A549 treated with GW870086 at 1 μM for 4 hours (cell line): ENCODE data around the gene SERTAD3. TPM values are rescaled to one million over a fixed set of nuclear protein-coding genes. Genes with fewer than 3 reads are reported as not detected.

ENCODE experiments used
- total RNA-seq: library from RNA; stranded (reverse); fragments of 200-300 nt; extraction: Qiagen RNA extraction; gene quantifications from 5 replicates; pipeline ENCODE4 v1.2.3, GENCODE V29; 2022; ENCODE audit warnings: low read depth

The SERTAD3 gene, protein sequence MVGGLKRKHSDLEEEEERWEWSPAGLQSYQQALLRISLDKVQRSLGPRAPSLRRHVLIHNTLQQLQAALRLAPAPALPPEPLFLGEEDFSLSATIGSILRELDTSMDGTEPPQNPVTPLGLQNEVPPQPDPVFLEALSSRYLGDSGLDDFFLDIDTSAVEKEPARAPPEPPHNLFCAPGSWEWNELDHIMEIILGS
- 35.9 to 49.7 TPM (median 45.5 TPM) in 5 replicates for total RNA-seq

DNA sequence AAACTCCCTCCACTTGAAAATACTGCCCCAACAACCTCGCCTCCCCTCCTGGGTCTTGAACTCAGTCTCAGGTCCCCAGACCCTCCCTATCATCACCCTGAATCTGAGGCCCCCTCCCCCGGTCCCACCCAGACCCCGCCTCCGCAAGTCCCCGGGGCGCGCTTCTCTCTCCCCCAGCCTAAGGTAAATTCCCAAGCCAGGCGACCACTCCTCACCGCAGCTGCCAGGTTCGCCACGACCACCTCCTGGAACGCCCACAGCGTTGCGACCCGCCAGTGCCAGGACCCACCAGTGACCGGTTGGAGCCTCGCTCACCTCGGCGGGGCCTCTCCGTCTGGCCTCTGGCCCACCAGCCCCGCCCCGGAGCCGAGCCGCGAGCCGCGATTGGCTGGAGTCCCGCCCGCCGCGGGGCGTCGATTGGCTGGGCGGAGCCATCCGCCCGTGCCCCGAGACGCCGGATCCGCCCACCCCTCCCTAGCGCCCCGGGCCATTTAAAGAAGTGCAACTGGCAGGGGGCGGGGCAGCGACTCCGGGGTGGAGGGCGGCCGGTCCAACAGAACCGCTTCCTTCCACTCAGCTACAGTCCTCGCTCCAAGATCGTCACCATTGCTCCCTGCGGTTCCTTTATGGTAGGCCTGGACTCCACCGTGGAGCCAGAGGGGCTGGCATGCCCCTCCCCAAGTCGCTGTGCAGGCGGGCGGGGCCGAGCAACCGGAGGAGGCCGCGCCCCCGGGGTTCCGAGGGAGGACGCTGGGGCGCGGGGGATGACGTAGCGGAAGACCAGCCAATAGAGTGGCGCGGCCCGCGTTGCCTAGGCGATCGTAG lies at the start of gene SERTAD3:
TSS of gene SERTAD3 (minus strand) at position 336 of the 825 bp plus-strand sequence. CDS start 2,255 bp downstream, outside the sequence.

DNA sequence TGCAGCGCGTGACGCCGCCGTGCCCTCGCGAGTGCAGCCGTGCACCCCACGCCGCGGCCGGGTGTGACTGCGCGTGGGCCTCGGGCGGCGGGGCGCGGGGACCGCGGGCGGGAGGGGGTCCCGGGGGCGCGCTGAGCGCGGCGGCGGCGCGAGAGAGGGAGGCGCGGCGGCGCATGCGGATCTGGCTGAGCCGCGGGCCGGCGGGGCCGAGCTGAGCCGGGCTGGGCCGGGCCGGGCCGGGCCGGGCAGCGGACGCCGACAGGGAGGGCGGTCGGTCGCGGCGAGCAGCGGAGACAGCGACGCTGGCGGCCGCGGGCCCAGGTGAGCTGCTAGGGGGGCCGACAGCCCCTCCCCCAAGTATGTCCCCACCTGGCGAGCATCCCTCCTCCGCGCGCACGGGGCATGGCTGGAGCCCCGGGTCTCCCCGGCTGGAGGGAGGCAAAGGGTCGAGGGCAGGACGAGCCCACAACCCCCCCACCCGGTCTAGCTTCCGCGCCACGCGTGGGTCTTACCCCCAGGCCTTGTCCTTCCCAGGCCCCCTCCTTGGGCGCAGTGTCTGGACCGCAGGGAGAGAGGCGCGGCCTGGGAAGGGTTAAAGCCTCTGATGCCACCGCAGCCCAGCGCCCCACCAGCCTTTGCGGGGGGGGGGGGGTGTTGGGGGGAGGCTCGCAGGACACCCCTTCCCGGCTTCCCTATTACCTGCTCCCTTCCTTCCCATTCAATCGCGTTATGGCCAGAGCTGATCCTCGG lies 23.0 kb upstream of the SERTAD3 start, which contains the start of gene SPTBN4:
TSS of gene SPTBN4 (plus strand) at position 17 of the 750 bp plus-strand sequence. CDS start 5,621 bp downstream, outside the sequence.

DNA sequence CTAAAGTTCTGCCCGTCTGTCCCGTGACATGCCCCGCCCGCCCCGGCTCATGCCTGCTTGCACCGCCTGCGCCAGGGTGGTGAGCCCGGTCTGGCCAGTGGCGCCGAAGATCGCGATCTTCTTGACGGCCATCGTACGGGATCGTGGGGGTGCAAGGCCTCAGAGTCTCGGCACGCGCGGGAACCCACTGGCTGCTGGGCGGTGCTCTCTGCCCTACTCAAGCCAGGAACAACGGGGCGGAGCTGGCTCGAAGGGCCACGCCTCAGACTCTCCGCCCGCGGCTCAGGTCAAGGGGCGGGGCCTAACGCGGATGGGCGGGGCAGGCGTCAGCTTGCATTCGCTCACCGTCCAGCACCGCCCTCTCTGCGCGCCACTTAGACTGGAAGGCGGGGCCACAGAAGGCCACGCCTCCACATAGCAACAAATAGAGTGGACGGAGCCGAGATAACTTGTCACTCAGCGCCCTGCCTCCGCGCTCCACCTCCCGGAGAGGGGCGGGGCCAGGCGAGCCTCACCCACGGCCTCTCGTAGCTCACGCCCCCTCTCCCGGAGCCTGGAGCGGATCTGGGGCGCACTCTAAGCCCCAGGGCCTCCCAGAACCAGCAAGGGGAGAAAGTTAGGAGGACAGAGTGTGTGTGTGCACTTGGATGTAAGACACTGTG lies 21.6 kb upstream of the SERTAD3 start, which contains the start of gene BLVRB:
TSS of gene BLVRB (minus strand) at position 189 of the 662 bp plus-strand sequence. CDS start at position 132, 57 bp downstream.

DNA sequence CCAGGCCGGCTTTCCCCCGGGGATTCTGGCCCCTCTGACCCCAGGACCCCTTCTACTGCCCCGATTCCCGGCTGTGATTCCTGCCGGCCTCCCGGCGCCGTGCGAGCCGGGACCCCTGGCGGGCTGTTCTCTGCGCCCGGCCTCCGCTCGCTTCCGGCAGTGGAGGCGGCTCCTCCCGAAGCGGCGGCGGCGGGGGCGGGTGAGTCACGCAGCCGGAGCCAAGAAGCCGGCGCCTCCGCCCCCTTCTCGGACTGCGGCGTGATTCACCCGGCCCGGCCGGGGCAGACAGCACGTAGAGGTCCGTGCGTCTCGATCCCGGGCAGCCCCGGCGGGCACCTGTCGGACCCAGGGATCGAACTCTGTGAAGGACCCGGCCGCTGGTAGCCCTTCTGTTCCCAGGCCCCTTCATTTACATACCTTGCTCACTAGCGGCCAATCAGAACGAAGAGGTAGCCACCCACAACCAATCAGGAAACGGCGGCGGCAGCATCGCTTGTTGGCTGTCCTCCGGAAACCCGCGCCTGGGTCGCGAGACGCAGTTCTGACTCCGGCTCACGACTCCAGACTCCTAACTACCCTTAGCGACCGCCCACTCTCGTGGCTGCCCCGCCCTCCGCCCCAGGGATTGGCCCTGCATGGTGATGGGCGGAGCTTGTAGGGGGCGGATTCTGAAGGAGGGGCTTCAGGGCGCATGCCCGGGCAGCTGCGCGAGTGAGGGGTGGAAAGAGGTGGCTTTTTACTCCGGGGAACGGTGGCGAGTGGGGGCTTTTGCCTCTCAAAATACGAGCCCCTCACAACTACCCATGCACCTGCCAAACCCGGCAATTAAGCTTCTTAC lies 18.5 kb downstream of the SERTAD3 start, which contains the start of gene SERTAD1:
TSS of gene SERTAD1 (minus strand) at position 543 of the 838 bp plus-strand sequence. CDS start 2,446 bp downstream, outside the sequence.

DNA sequence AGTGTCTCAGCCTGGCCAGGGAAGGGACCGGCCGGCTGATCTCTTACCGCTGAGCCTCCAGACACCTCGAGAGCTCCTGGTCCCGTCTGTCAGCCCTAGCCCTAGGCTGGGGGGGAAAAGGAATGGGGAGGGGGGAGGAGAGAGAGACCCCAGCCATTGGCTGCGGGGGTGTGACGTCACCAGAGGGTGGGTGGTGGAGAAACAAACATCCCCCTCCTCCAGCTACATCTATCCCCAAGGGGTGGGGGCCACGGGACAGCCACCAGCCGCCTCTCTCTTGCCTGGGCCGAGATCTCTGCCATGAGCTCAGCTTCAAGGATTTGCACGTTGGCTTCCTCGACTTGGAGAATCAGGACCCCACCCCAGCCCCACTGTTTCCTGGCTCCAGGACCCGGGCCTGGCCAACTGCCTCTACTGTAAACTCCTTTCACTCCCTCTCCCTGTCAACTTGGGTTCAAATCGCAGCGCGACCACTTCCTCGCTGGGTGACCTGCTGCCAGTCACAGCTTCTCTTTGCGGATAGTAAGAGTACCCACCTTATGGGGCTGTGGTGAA lies 30.8 kb downstream of the SERTAD3 start, which contains the start of gene PRX:
TSS of gene PRX (minus strand) at position 88 of the 555 bp plus-strand sequence. CDS start 5,446 bp downstream, outside the sequence.

Other genes with a start within 250 kb of the SERTAD3 start
- gene TTC9B, start 226.0 kb downstream of the SERTAD3 start, total RNA-seq = 0.29 to 0.62 TPM (median 0.48 TPM) in 5 replicates
- 0.13 to 0.23 TPM (median 0.20 TPM) in 4 of 5 replicates, not detected in the other for gene CCNP, start 217.6 kb downstream of the SERTAD3 start, total RNA-seq
- 113 to 197 TPM (median 176 TPM) in 5 replicates for gene AKT2, start 159.0 kb downstream of the SERTAD3 start, total RNA-seq
- 22.8 to 30.8 TPM (median 28.8 TPM) in 5 replicates for gene C19orf47, start 95.9 kb downstream of the SERTAD3 start, total RNA-seq
- gene PLD3, start 95.6 kb downstream of the SERTAD3 start, total RNA-seq = 248 to 259 TPM (median 253 TPM) in 5 replicates
- gene HIPK4, start 54.2 kb downstream of the SERTAD3 start, total RNA-seq = 0.07 to 0.30 TPM (median 0.24 TPM) in 5 replicates
- 1.2 to 1.4 TPM (median 1.3 TPM) in 5 replicates for gene PRX, start 31.0 kb downstream of the SERTAD3 start, total RNA-seq
- gene SERTAD1, start 18.3 kb downstream of the SERTAD3 start, total RNA-seq = 23.8 to 40.8 TPM (median 30.8 TPM) in 5 replicates
- gene BLVRB, start 21.4 kb upstream of the SERTAD3 start, total RNA-seq = 262 to 364 TPM (median 307 TPM) in 5 replicates
- 0.52 to 0.77 TPM (median 0.65 TPM) in 5 replicates for gene SPTBN4, start 22.7 kb upstream of the SERTAD3 start, total RNA-seq
- gene SHKBP1, start 132.5 kb upstream of the SERTAD3 start, total RNA-seq = 102 to 140 TPM (median 128 TPM) in 5 replicates
- gene LTBP4, start 157.0 kb upstream of the SERTAD3 start, total RNA-seq = 39.9 to 56.8 TPM (median 50.4 TPM) in 5 replicates
- gene NUMBL, start 246.3 kb upstream of the SERTAD3 start, total RNA-seq = 55.3 to 82.4 TPM (median 72.5 TPM) in 5 replicates